ENCODE results near the gene GPR34.

- no peak for TF ChIP-seq EZH2 (conservative IDR thresholded peaks at IDR 0.05; ENCODE audit: low read depth, low read length)
- no peak for TF ChIP-seq FOXP4 (CRISPR knock-in tag; IDR thresholded peaks at IDR 0.05)
- no peak for TF ChIP-seq RXRA (CRISPR knock-in tag; IDR thresholded peaks at IDR 0.05)
- TF ChIP-seq BCL6 (CRISPR knock-in tag; IDR thresholded peaks at IDR 0.05): no peak
- TF ChIP-seq SP2 (CRISPR knock-in tag; IDR thresholded peaks at IDR 0.05): no peak
- no peak for TF ChIP-seq ZBED4 (CRISPR knock-in tag; IDR thresholded peaks at IDR 0.05; ENCODE audit: borderline replicate concordance)
- no peak for TF ChIP-seq CTCF (CRISPR knock-in tag; IDR thresholded peaks at IDR 0.05)
- TF ChIP-seq ZNF281 (CRISPR knock-in tag; IDR thresholded peaks at IDR 0.05; ENCODE audit: borderline replicate concordance): no peak
- no peak for TF ChIP-seq BHLHE40 (IDR thresholded peaks at IDR 0.05; ENCODE audit: low read length)
- TF ChIP-seq ADNP (CRISPR knock-in tag; IDR thresholded peaks at IDR 0.05): no peak
Observed at GRCh38 chrX:41718481-41719235, 29.9 kb downstream of the GPR34 start.

All from HepG2 (cell line).